Lower lobe of right lung (tissue), 2 donors: ENCODE results near the gene DENND2D. TPM values are rescaled to one million over a fixed set of nuclear protein-coding genes. Genes with fewer than 3 reads are reported as not detected.
A peak's percentile ranks its signal among the peaks of the same experiment; 100 is the strongest.
"Not testable (repeated sequence)": the region's sequence is repeated elsewhere in the genome, so short reads cannot be mapped to it uniquely, and the experiment has no call there.

Experiments
- ATAC-seq, 2 donors: fragments of 200-7000 bp; cut with Tn5 transposase; one replicate each; pipeline ENCODE4 v1.9.1; 2020 to 2022; ENCODE audit warnings: mild to moderate bottlenecking in 2 of 2, moderate library complexity in 2 of 2
- DNase-seq: peaks from one replicate; pipeline ENCODE4 v3.0.0-alpha.2; 2020
- H3K27ac ChIP-seq: fragments of 200-600 bp; one replicate; pipeline ENCODE4 v1.8.0; 2022
- H3K27me3 ChIP-seq: fragments of 200-600 bp; one replicate; pipeline ENCODE4 v1.8.0; 2022; ENCODE audit warnings: low read depth
- H3K36me3 ChIP-seq: fragments of 200-600 bp; one replicate; pipeline ENCODE4 v1.8.0; 2022; ENCODE audit warnings: mild to moderate bottlenecking
- H3K4me1 ChIP-seq: fragments of 200-600 bp; one replicate; pipeline ENCODE4 v1.8.0; 2022
- H3K4me3 ChIP-seq: fragments of 200-600 bp; one replicate; pipeline ENCODE4 v1.8.0; 2022; ENCODE audit warnings: mild to moderate bottlenecking
- H3K9me3 ChIP-seq: fragments of 200-600 bp; one replicate; pipeline ENCODE4 v1.8.0; 2022
- intact Hi-C: fragments of 100-400 bp; cut with DNase I; formaldehyde crosslinking; loops from one replicate; pipeline ENCODE4 v1.11.0; 2022
- total RNA-seq: library from RNA; stranded (reverse); fragmentation: NEBNext Ultra II Directional; extraction: Animal tissue kit (Norgen Biotek cat#: 25700); gene quantifications from one replicate; pipeline ENCODE4 v1.2.1, GENCODE V29; 2021
- TF ChIP-seq, protein P1 (sequence below): fragments of 200-600 bp; IDR thresholded peaks from one replicate; pipeline ENCODE4 v1.8.0; 2022; ENCODE audit warnings: antibody characterized with exemption, mild to moderate bottlenecking
- donor health status: DM: no; HTN: yes; CAD: no; lungs with severe emphysema.

The DENND2D gene
- total RNA-seq, 1 donor from 2014 or later: 113 TPM

DNA sequence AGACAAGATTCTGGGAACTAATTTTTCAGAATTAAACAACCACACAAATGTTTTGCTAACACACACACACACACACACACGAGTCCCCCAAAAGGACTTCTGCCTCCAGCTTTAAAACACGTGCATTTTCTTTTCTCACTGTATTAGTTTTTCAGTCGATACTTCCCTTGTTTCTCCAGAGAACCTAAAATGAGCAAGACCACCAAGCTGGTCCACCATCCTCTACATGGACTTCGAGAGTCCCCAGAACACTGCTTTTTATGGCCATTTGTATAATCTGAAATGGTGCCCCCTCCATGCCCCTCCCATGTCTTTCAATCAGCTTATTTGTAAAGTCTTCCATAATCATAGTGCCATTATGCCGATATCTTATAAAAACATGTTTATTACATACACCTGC, 16.3 kb upstream of the DENND2D start:
- TF ChIP-seq, protein P1, sequence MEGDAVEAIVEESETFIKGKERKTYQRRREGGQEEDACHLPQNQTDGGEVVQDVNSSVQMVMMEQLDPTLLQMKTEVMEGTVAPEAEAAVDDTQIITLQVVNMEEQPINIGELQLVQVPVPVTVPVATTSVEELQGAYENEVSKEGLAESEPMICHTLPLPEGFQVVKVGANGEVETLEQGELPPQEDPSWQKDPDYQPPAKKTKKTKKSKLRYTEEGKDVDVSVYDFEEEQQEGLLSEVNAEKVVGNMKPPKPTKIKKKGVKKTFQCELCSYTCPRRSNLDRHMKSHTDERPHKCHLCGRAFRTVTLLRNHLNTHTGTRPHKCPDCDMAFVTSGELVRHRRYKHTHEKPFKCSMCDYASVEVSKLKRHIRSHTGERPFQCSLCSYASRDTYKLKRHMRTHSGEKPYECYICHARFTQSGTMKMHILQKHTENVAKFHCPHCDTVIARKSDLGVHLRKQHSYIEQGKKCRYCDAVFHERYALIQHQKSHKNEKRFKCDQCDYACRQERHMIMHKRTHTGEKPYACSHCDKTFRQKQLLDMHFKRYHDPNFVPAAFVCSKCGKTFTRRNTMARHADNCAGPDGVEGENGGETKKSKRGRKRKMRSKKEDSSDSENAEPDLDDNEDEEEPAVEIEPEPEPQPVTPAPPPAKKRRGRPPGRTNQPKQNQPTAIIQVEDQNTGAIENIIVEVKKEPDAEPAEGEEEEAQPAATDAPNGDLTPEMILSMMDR: no peak
- Histone ChIP-seq H3K4me1 (peaks cover 56% of the 10 kb centered on the region), H3K4me3 (no peak overlapping the region), H3K27me3 (no peaks in the 10 kb centered on the region), H3K27ac (no peak overlapping the region), H3K36me3 (no peaks in the 10 kb centered on the region), H3K9me3 (no peaks in the 10 kb centered on the region)
- ATAC-seq (no peak), DNase-seq (no peak)
- intact Hi-C loops: no loop called here

DNA sequence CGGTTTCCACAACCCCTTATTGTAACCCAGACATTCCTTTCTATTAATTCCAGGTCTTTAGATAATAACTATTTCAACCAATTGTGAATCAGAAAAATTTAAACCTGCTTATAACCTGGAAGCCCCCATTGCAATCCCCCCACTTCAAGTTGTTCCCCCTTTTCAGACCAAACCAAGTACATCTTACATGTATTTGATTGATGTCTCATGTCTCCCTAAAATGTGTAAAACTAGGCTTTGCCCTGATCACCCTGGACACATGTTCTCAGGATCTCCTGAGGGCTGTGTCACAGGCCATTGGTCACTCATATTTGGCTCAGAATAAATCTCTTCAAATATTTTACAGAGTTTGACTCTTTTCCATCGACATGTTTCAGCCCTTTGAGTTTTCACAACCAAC, 14.8 kb upstream of the DENND2D start:
- DNase-seq, intact Hi-C loops, H3K36me3 ChIP-seq, H3K4me3 ChIP-seq, H3K9me3 ChIP-seq, ATAC-seq, H3K27me3 ChIP-seq, H3K27ac ChIP-seq: not testable (repeated sequence)
- peaks cover 42% of the 10 kb centered on the region for H3K4me1 ChIP-seq

DNA sequence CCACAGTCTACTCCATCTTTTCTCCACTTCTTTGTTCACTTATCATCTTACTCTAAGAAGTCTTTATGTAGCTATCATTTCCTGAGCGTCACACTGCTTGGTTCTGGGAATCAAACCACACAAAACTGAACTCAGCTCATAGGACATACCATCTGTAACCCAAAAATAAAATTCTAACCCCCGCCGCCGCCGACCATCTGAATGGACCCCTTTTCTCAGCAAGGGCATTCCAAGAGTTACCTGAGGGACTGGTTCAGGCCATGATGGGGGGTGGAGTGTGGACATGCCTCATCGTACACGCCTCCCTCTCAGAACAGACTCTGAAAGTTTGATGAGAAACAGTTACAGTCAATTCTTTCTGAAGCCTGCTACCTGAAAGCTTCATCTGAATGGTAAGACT, 14.4 kb upstream of the DENND2D start:
- ATAC-seq: no peak
- Histone ChIP-seq H3K9me3 (no peaks in the 10 kb centered on the region), H3K36me3 (no peaks in the 10 kb centered on the region), H3K27ac (no peak overlapping the region), H3K27me3 (no peaks in the 10 kb centered on the region), H3K4me3 (no peak overlapping the region), H3K4me1 (peaks cover 38% of the 10 kb centered on the region)
- intact Hi-C loops: no loop called here
- TF ChIP-seq, protein P1: no peak
- no peak for DNase-seq

DNA sequence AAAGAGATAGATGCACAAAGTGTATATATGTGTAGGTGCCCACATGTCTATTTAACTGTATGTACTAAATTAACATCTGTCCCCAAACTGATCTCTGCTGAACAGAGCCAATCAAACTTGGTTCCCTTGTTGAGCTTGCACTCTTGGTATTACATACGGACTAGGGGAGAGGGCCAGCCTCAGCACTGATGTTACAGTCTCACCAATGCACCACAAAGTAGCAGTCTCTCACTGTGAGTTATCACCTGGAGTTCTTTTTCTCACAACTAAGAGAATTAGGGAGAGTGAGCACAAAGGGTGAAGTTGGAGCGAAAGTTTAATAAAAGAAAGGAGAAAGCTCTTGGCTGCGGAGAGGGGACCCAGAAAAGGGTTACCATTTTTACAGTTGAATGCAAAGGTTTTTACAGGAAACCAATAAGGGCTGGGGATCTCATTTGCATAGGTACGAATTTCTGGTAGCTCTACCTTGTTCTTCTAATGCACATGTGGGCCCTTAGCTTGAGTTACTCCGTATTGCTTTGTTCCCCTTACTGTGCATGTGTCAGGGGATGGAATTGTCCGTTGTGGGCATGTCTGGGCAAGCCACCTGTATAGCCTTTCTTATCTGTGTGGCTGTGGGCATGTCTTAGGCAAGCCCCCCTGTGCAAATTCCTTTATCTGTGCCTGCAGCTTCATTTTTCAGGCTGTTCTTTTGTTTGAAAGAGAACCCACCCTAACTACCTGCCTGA, 13.8 kb upstream of the DENND2D start:
- Histone ChIP-seq H3K4me1 (peaks cover 32% of the 10 kb centered on the region), H3K4me3 (no peak overlapping the region), H3K9me3 (no peaks in the 10 kb centered on the region), H3K27ac (no peak overlapping the region), H3K36me3 (no peaks in the 10 kb centered on the region), H3K27me3 (no peaks in the 10 kb centered on the region)
- TF ChIP-seq, protein P1: no peak
- intact Hi-C loops: no loop called here
- DNase-seq (no peak), ATAC-seq (no peak)

DNA sequence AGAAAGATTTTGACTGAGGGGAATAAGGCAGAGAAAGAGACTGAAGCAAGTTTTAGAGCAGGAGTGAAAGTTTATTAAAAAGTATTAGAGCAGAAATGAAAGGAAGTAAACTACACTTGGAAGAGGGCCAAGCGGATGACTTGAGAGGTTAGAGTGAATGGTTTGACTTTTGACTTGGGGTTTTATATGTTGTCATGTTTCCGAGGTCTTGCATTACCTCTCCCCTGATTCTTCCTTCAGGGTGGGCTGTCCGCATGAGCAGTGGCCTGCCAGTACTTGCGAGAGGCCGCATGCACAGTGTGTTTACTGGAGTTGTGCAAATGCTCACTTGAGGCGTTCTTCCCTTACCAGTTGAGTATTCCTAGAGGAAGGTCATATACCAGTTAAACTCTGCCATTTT, 13.0 kb upstream of the DENND2D start:
- no peaks in the 10 kb centered on the region for H3K36me3 ChIP-seq
- H3K9me3 ChIP-seq: no peaks in the 10 kb centered on the region
- H3K4me3 ChIP-seq: no peak overlapping the region
- TF ChIP-seq, protein P1: no peak
- no peaks in the 10 kb centered on the region for H3K27me3 ChIP-seq
- DNase-seq: peak; percentile 65
- H3K27ac ChIP-seq: no peak overlapping the region
- intact Hi-C loops: no loop called here
- peaks cover 32% of the 10 kb centered on the region for H3K4me1 ChIP-seq
- ATAC-seq: peak; percentile 46 to 49

DNA sequence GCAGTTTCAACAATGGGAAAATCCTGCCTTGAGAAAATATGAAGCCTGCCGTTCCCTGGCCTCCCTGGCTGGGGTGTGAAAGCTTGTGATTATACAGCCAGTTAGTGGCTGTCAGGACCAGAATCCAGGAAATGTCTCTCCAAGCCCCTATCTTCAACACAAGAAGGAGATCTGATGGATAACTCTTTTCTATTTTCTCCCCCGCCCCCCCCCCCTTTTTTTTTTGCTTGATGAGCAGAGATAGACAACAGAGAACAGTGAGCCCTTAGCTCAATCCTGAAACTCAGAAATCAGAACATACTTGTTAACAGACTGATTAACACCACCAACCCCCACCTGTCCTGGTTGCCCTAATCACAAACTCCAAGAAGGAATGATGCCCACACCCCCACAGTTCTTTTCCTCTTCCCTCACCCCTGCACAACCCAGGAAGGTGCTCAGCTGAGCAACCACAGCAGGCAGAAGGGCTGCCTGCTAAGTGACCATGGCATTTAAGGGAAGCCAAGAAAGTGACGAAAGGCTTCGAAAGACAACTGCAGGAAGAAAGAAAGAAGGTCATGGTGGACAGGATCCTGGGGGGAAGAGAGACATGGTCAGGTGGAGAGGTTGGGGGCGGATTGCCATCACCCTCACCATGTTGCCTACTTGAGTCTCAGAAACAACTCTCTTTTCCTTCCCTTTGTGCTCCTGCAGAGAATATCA, 12.3 kb upstream of the DENND2D start:
- Histone ChIP-seq H3K27me3 (no peaks in the 10 kb centered on the region), H3K36me3 (no peaks in the 10 kb centered on the region), H3K9me3 (no peaks in the 10 kb centered on the region), H3K4me1 (peaks cover 32% of the 10 kb centered on the region), H3K27ac (no peak overlapping the region), H3K4me3 (no peak overlapping the region)
- DNase-seq (no peak), ATAC-seq (peak; percentile 10 to 23)
- TF ChIP-seq, protein P1: no peak
- intact Hi-C loops: no loop called here
